Measurements from ENCODE around the gene NR2C2. TPM values are rescaled to one million over a fixed set of nuclear protein-coding genes. Genes with fewer than 3 reads are reported as not detected.

Gene NR2C2
- total RNA-seq, 1 experiment from 2014 or later = 50.8 TPM

- no peak for TF ChIP-seq CDX4 (CRISPR knock-in tag; IDR thresholded peaks at IDR 0.05; ENCODE audit: borderline replicate concordance)
Observed at GRCh38 chr3:15007681-15008141, 60.3 kb downstream of the NR2C2 start (continued).

- Mint-ChIP-seq H3K4me1 (no peaks in the 10 kb centered on the region), H3K36me3 (peaks cover 37% of the 10 kb centered on the region), H3K27ac (no peak overlapping the region), H3K9me3 (no peaks in the 10 kb centered on the region), H3K27me3 (ENCODE audit: low read depth) (no peaks in the 10 kb centered on the region), H3K4me3 (no peak overlapping the region)
- POLR2A ChIA-PET = no interaction called here
- DNase-seq (ENCODE audit: low spot score) (no peak), ATAC-seq (no peak)
- no peak for TF ChIP-seq EMX1 (CRISPR knock-in tag; IDR thresholded peaks at IDR 0.05)
- no peak for TF ChIP-seq ZBTB21 (CRISPR knock-in tag; IDR thresholded peaks at IDR 0.05; ENCODE audit: borderline replicate concordance)
- TF ChIP-seq PRDM15 (CRISPR knock-in tag; IDR thresholded peaks at IDR 0.05) = no peak
- TF ChIP-seq E2F5 (CRISPR knock-in tag; IDR thresholded peaks at IDR 0.05) = no peak
- no peak for TF ChIP-seq CDX4 (CRISPR knock-in tag; IDR thresholded peaks at IDR 0.05; ENCODE audit: borderline replicate concordance)
- no peak for TF ChIP-seq ZSCAN18 (CRISPR knock-in tag; IDR thresholded peaks at IDR 0.05)
- TF ChIP-seq ETV6 (CRISPR knock-in tag; IDR thresholded peaks at IDR 0.05) = no peak
- TF ChIP-seq NFATC4 (CRISPR knock-in tag; IDR thresholded peaks at IDR 0.05) = no peak
- no peak for TF ChIP-seq PREB (CRISPR knock-in tag; IDR thresholded peaks at IDR 0.05; ENCODE audit: borderline replicate concordance)
- TF ChIP-seq ESRRA (CRISPR knock-in tag; IDR thresholded peaks at IDR 0.05; ENCODE audit: borderline replicate concordance) = no peak
- no peak for TF ChIP-seq MYBL2 (CRISPR knock-in tag; IDR thresholded peaks at IDR 0.05)
- TF ChIP-seq ERG (CRISPR knock-in tag; IDR thresholded peaks at IDR 0.05) = no peak
- no peak for TF ChIP-seq SOX15 (CRISPR knock-in tag; IDR thresholded peaks at IDR 0.05)
- no peak for TF ChIP-seq OVOL2 (CRISPR knock-in tag; IDR thresholded peaks at IDR 0.05; ENCODE audit: borderline replicate concordance)
- TF ChIP-seq ZNF121 (CRISPR knock-in tag; IDR thresholded peaks at IDR 0.05) = no peak
- TF ChIP-seq FOXJ3 (CRISPR knock-in tag; IDR thresholded peaks at IDR 0.05; ENCODE audit: borderline replicate concordance) = no peak
- CTCF ChIA-PET = no interaction called here
Observed at GRCh38 chr3:15009167-15009566, 61.8 kb downstream of the NR2C2 start.
